ENCODE results near the gene C1orf167.

C1orf167 gene

DNA sequence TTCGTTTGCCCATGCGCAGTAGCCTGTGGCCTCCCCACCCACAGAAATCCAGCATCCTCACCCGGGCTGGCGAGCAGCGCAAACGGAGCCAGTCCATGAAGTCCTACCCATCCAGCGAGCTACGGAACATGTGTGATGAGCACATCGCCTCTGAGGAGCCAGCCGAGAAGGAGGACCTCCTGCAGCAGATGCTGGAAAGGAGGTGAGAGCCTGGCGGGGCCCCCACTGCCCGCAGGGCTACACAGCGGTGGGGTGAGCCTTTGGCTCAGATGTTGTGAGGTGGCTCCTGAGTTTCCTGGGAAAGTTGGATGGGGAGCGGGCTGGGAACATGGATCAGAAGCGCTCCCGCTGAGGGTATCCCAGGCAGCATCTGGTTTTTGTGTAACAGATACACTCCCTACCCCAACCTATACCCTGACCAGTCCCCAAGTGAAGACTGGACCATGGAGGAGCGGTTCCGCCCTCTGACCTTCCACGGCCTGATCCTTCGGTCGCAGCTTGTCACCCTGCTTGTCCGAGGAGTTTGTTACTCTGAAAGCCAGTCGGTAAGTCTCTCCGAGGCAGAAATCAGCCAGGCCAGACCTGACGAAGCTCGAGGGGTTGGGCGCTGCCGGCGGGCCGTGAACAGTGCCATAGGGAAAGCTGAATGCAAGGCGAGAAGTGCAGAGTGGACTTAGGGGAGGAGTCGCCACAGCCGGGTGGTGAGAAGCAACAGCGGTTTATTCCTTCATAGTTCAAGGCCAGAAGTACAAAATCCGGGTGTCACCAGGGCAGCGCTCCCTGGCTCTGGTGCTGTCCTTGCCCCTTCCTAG lies 75.2 kb downstream of the C1orf167 start:
- ATAC-seq: no peak

DNA sequence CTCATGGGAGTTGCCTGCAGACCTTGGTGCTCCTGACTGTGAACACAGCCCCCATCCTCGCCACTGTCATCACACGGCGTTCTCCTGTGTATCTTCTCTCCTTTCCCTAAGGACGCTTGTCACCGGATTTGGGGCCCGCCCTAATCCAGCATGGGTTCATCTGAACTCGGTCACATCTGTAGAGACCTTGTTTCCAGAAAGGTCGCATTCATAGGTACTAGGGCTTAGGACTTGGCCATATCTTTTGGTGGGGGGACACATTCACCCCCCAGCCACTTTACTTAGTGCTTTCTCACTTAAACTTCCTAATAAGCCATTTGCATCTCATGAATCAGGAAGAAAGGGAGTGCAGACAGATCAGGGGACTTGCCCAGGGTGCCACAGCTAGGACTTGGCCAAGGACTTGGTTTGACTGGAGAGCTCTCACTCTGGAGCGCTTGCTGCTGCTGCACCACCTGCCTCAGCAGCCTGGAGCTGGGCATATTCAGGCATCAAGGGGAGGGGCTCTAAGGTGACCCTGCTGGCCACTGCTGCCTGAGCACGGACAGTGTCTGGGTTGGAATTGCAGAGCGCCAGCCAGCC lies 75.9 kb downstream of the C1orf167 start:
- no peak for ATAC-seq

DNA sequence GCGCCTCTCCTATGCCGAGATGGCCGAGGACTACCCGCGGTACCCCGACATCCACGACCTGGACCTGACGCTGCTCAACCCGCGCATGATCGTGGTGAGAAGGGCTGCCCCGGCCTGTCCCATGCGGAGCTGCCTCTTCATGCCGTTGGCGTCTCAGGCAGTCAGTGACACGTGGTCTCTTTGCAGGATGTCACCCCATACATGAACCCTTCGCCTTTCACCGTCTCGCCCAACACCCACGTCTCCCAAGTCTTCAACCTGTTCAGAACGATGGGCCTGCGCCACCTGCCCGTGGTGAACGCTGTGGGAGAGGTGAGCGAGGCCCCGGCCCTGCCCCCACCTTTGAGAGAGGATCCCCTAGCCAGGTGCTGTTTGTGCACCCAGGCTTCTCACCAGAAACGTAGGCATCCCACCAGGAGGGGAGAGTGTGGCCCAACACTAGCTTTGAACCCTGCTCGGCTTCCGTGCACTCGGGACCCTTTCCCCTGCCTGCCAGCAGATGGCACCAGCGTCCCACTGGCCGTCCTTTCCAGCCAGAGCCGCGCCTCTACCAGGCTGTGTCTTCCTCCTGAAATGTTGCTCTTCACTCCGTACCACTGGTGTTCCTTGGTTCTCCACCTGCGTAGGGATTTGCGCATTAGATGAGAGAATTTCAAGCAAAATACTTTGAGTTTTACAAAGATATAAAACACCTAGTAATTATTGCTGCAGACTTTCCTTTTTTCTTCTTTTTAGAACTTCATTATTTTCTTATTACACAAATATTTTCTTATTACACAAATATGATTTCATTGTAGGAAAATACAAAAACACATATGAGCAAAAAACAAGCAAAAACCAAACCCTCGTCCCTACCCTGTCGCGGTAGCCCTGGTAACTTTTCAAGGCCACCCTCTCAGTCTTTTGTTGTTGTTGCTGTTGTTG lies 76.6 kb downstream of the C1orf167 start:
- peak; percentile 78 to 88 for ATAC-seq
